ENCODE measurements around the gene THSD4.

The THSD4 gene

DNA sequence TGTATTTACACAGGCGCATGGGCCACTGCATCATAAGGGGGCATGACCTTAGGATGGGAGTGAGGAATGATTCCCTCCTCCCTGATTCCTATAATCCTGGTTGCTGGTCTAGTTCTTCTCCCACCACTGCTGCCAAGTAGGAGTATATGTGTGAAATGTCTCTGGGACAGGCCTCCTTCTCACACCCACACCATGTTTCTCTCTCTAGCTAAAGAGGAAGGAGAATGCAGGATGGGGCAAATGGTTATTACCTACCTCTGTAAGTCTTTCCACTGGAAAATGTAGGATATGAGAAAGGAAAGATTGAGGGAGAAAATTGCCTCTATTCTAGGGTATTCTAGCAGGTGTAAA, 159.2 kb downstream of the THSD4 start:
- DNase-seq = no peak
- no peak for TF ChIP-seq EZH2phosphoT487 (IDR thresholded peaks at IDR 0.05; ENCODE audit: low read length)
- TF ChIP-seq, protein P1, sequence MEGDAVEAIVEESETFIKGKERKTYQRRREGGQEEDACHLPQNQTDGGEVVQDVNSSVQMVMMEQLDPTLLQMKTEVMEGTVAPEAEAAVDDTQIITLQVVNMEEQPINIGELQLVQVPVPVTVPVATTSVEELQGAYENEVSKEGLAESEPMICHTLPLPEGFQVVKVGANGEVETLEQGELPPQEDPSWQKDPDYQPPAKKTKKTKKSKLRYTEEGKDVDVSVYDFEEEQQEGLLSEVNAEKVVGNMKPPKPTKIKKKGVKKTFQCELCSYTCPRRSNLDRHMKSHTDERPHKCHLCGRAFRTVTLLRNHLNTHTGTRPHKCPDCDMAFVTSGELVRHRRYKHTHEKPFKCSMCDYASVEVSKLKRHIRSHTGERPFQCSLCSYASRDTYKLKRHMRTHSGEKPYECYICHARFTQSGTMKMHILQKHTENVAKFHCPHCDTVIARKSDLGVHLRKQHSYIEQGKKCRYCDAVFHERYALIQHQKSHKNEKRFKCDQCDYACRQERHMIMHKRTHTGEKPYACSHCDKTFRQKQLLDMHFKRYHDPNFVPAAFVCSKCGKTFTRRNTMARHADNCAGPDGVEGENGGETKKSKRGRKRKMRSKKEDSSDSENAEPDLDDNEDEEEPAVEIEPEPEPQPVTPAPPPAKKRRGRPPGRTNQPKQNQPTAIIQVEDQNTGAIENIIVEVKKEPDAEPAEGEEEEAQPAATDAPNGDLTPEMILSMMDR (IDR thresholded peaks at IDR 0.05; ENCODE audit: low read length) = no peak
- no peaks in the 10 kb centered on the region for H3K9me3 ChIP-seq (replicated peaks; ENCODE audit: insufficient read depth, low read length)
- no peaks in the 10 kb centered on the region for H3K79me2 ChIP-seq (ENCODE audit: low read length)
- H3F3A ChIP-seq (ENCODE audit: insufficient read depth, low read length) = no peaks in the 10 kb centered on the region
- no peaks in the 10 kb centered on the region for H4K20me1 ChIP-seq (ENCODE audit: insufficient read depth, low read length)
- H2AFZ ChIP-seq (ENCODE audit: low read length) = no peak overlapping the region
- no peaks in the 10 kb centered on the region for H3K4me1 ChIP-seq (ENCODE audit: low read length)
- H3K9me2 ChIP-seq (replicated peaks; ENCODE audit: insufficient read depth, low read length) = no peaks in the 10 kb centered on the region
- no peak overlapping the region for H3K9ac ChIP-seq (ENCODE audit: low read length)
- H3K4me2 ChIP-seq (ENCODE audit: low read depth, low read length) = no peak overlapping the region
- H3K4me3 ChIP-seq (ENCODE audit: low read length) = no peak overlapping the region
- no peaks in the 10 kb centered on the region for H3K36me3 ChIP-seq (replicated peaks; ENCODE audit: insufficient read depth, low read length)
- H3K27me3 ChIP-seq (replicated peaks; ENCODE audit: insufficient read depth, low read length) = no peaks in the 10 kb centered on the region
- H3K27ac ChIP-seq (ENCODE audit: low read length) = no peak overlapping the region

DNA sequence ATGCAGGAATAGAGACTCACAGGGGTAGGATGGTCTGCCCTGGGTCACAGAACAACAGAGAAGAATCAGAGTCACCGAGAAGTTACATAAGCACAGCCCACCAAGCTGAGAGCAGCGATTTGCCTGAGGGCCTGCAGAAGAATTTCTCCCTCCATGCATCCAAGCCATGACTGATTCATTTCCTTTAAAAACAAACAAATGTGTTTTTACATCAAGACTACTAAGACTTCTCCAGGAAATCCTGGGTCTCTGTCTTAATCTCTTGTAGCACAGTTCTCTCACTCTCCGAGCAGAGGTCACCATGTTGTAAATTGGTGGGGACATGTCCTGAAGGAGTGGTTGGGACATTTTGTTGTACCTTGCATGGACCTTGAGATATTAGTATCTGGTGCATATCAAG, 159.8 kb downstream of the THSD4 start:
- no peak for DNase-seq

DNA sequence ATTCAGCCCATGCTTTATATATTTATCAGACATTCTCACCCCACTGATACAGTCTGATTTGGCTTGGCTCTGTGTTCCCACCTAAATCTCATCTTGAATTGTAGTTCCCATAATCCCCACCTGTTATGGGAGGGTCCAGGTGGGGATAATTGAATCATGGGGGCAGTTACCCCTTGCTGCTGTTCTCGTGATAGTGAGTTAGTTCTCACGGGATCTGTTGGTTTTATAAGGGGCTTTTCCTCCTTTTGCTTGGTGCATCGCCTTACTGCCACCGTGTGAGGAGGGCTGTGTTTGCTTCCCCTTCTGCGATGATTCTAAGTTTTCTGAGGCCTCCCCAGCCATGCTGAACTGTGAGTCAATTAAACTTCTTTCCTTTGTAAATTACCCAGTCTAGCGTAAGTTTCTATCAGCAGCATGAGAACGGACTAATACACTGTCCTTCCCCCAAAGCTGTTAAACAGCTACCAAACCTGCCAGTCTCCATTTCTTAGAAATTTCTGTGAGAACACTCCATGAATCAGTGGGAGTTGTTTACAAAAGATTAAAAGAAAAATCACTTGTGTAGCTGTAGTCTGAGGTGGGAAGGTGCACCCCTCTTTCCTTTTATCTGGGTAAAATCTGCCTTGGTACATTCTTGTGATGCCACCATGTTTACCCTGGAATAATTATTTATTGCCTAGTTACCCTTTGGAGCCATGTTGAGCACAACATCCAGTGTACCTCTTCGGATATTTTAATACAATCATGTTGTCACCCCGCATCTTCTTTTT, 160.5 kb downstream of the THSD4 start:
- Histone ChIP-seq H3K9me3 (replicated peaks; ENCODE audit: insufficient read depth, low read length) (no peaks in the 10 kb centered on the region), H3K4me2 (ENCODE audit: low read depth, low read length) (no peak overlapping the region), H3K4me1 (ENCODE audit: low read length) (no peaks in the 10 kb centered on the region), H4K20me1 (ENCODE audit: insufficient read depth, low read length) (no peaks in the 10 kb centered on the region), H3K9ac (ENCODE audit: low read length) (no peak overlapping the region), H3K27me3 (replicated peaks; ENCODE audit: insufficient read depth, low read length) (no peaks in the 10 kb centered on the region), H3F3A (ENCODE audit: insufficient read depth, low read length) (no peaks in the 10 kb centered on the region), H2AFZ (ENCODE audit: low read length) (no peak overlapping the region), H3K4me3 (ENCODE audit: low read length) (no peak overlapping the region), H3K27ac (ENCODE audit: low read length) (no peak overlapping the region), H3K36me3 (replicated peaks; ENCODE audit: insufficient read depth, low read length) (no peaks in the 10 kb centered on the region), H3K9me2 (replicated peaks; ENCODE audit: insufficient read depth, low read length) (no peaks in the 10 kb centered on the region), H3K79me2 (ENCODE audit: low read length) (no peaks in the 10 kb centered on the region)
- TF ChIP-seq EZH2 (optimal IDR thresholded peaks at IDR 0.05; ENCODE audit: low read depth, low read length) = no peak
- no peak for TF ChIP-seq EZH2phosphoT487 (IDR thresholded peaks at IDR 0.05; ENCODE audit: low read length)
- TF ChIP-seq, protein P1 (IDR thresholded peaks at IDR 0.05; ENCODE audit: low read length) = no peak
- no peak for DNase-seq

More for the DNA sequence above, 159.8 kb downstream of the THSD4 start:
- no peak overlapping the region for H3K4me3 ChIP-seq (ENCODE audit: low read length)
- H4K20me1 ChIP-seq (ENCODE audit: insufficient read depth, low read length) = no peaks in the 10 kb centered on the region
- no peak overlapping the region for H3K27ac ChIP-seq (ENCODE audit: low read length)
- H3K9ac ChIP-seq (ENCODE audit: low read length) = no peak overlapping the region
- H3F3A ChIP-seq (ENCODE audit: insufficient read depth, low read length) = no peaks in the 10 kb centered on the region
- no peaks in the 10 kb centered on the region for H3K9me3 ChIP-seq (replicated peaks; ENCODE audit: insufficient read depth, low read length)
- H3K9me2 ChIP-seq (replicated peaks; ENCODE audit: insufficient read depth, low read length) = no peaks in the 10 kb centered on the region
- H3K4me2 ChIP-seq (ENCODE audit: low read depth, low read length) = no peak overlapping the region
- no peaks in the 10 kb centered on the region for H3K4me1 ChIP-seq (ENCODE audit: low read length)
- TF ChIP-seq EZH2phosphoT487 (IDR thresholded peaks at IDR 0.05; ENCODE audit: low read length) (no peak), EZH2 (optimal IDR thresholded peaks at IDR 0.05; ENCODE audit: low read depth, low read length) (no peak)
- TF ChIP-seq, protein P1 (IDR thresholded peaks at IDR 0.05; ENCODE audit: low read length) = no peak
- H3K27me3 ChIP-seq (replicated peaks; ENCODE audit: insufficient read depth, low read length) = no peaks in the 10 kb centered on the region
- no peaks in the 10 kb centered on the region for H3K79me2 ChIP-seq (ENCODE audit: low read length)
- no peaks in the 10 kb centered on the region for H3K36me3 ChIP-seq (replicated peaks; ENCODE audit: insufficient read depth, low read length)
- H2AFZ ChIP-seq (ENCODE audit: low read length) = no peak overlapping the region

All from MM.1S (cell line).